Hematopoietic multipotent progenitor cell treated with erythropoietin and hydrocortisone succinate and interleukin-3 and kit ligand, for 15 days (in vitro differentiated cells): ENCODE data around the gene UBE3C.

ENCODE experiments used
- DNase-seq: peaks from one replicate; pipeline ENCODE4 v3.0.0-alpha.2; 2015; ENCODE audit warnings: low spot score

The UBE3C gene

DNA sequence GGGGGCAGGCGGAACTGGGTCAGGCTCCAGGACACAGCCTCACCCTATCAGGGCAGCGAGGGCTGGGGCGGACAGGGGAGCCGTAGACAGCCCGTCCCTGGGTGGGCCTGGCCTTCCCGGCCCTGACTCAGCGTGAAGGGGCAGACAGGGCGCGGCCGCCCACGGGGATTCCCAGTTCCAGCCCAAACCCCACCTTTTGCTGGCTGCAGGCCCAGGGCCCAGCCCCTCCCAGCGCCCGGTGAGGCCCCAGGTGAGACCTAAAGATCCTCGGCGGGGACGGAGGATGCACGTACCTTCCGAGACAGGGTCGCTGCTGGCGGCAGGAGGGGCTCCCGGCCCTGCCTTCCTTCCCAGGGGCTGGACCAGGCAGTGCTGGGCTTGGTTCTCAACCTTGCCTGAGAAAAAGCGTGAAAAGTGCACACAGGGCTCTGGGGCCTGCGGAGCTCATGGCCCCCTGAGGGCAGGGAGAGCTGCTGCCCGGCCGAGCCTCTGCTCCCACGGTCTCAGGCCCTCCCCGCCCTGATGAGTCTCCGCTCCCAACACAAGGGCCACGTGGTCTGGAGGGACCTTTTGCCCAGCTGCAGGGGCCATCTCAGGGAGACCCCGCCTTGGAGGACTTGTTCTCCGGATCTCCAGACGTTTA is 154.2 kb downstream of the UBE3C start:
- DNase-seq = no peak

DNA sequence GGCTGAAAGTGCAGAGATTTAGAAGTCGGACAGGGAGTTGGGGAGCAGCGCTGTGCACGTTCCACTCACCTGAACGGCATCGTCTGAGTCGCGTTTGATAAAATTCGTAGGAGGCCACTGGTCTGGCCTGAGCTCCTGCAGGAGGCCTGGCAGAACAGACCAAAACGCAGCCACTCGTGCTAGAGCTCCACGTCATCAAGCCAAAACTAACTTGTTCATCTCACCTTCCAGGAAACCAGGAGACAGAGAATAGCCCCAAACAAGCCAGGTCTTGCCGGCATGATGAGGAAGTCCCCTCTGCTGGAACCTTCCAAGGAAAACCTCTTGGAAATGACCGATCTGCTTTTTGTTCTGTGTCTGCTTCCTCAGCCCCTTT is 154.7 kb downstream of the UBE3C start:
- DNase-seq = no peak

DNA sequence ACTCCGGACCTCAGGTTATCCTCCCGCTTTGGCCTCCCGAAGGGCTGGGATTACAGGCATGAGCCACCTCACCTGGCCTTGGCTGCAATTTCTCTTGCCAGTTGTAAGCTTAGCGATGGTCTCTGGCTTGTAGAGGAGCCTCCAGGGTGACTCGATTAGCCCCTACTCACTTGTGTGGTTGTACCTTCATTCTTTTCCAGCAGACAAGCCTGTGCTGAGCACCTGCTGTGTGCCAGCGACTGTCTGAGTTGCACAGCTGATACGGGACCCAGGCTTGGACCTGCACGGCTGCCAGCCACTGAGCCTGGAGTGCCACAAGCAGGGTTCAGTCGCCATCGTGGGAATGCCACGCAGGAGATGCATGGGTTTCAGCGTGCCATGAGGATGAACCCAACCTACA is 156.0 kb downstream of the UBE3C start:
- DNase-seq = no peak

DNA sequence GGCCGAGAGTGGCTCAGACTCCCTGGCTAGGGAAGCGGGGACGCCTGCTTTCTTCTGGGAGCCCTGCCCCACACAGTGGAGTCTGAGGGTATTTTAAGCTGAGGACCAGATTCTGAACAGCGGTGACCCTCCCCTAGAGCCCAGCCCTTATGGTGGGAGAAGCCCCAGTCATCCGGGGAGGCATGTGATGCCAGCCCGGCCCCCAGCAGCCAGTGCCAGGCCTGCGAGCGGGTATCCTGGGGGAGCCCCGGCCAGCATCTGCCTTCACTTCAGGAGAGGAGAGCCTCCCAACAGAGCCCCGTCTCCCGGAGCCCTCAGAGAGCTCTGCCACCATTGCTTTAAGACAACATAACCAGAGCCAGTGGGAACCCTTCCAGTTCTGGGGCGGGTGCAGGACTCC is 156.6 kb downstream of the UBE3C start:
- DNase-seq = no peak

DNA sequence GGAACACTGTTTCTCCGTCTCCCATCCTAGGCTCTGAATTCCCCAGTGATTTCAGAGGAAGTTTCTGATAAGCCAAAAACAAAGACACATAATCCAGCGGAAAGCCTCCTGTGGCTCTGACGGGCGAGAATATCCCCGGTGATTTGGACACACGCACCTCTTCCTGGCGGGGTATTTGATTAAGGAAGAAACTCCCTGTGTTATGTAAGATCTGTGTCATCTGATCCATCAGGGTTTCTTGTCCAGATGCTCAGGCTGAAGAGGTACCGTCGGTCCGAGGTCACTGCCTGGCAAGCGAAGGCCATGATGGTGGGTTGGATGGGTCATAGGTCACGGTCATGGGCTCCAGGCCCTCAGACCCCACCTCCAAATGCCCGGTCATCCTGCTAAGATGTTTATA is 158.5 kb downstream of the UBE3C start:
- no peak for DNase-seq

DNA sequence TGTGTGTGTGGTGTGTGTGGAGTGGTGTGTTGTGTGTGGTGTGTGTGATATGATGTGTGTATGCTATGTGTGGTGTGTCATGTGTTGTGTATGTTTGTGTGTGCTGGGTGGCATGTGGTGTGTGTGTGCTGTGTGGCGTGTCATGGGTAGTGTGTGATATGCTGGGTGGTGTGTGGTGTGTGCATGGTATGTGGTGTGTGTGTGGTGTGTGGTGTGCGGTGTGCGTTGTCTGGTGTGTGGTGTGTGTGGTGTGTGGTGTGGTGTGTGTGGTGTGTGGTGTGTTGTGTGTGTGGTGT is 160.5 kb downstream of the UBE3C start:
- DNase-seq = no peak

DNA sequence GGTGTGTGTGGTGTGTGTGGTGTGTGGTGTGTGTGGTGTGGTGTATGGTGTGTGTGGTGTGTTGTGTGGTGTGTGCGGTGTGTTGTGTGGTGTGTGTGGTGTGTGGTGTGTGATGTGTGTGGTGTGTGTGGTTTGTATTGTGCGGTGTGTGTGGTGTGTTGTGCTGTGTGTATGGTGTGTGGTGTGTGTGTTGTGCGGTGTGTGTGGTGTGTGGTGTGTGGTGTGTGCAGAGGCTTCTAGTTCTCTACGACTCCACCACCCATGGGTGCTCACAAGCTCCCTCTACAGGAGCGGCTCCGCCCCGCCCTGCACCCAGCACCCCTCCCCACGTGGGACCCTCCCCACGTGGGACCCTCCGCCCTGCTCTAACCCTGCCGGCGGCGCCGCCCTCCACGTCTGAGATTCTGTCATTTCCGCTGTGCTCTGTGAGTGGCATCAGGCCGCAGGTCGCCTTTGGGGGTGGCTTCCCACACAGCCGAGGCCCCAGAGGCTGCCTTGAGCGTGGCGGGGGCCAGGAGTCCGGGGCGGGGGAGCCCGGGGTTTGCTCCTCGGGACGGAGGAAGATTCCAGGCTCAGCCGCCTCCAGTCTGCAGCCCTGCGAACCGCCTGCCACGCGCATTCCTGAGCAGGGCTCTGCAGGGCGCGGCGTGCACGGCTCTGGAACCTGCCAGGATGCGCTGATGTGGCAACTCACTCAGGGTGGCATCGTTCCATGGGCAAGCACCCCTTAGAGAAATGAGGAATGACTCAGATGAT is 161.1 kb downstream of the UBE3C start:
- peak; percentile 22 for DNase-seq

DNA sequence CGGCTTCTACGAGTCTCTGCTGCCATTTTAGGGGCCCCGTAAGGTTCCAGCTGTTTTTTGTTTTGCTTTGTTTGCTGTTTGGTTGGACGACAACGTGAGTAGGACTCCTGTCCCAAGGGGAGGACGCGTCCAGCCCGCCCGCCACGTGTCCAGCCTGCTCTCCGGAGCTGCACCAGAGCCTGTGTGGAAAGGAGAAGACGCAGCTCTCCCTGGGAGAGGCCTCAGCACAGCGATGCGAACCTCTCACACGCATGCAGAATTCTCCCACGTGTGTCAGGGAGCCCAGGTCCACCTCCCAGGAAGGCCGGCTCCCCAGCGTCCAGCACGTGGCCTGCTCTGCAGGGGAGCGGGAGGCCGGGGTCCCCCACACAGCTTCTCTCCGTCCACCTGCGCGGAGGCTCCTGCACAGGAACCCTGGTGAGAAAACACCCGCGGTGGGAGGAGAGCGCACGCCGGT is 161.7 kb downstream of the UBE3C start:
- DNase-seq = no peak

DNA sequence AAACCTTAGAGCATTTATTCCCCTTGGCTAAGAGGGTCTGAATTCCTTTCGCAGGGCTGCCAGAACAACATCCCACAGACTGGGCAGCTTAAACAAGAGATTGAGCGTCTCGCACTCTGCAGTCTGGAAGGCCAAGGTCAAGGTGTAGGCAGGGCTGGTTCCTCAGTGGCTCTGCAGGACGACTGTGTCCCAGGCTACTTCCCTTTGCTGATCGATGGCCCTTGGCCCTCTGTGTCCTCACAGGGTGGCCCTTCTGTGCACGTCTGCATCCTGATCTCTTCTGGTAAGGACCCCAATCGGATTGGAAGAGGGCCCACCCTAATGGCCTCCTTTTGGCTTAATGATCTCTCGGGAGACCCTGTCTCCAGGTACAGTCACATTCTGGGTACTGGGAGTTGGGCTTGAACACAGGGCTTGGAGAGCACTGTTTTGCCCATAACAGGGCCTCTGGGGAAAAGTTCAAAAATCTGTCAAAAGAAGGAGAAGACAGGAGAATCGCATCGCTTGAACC is 162.9 kb downstream of the UBE3C start:
- no peak for DNase-seq

DNA sequence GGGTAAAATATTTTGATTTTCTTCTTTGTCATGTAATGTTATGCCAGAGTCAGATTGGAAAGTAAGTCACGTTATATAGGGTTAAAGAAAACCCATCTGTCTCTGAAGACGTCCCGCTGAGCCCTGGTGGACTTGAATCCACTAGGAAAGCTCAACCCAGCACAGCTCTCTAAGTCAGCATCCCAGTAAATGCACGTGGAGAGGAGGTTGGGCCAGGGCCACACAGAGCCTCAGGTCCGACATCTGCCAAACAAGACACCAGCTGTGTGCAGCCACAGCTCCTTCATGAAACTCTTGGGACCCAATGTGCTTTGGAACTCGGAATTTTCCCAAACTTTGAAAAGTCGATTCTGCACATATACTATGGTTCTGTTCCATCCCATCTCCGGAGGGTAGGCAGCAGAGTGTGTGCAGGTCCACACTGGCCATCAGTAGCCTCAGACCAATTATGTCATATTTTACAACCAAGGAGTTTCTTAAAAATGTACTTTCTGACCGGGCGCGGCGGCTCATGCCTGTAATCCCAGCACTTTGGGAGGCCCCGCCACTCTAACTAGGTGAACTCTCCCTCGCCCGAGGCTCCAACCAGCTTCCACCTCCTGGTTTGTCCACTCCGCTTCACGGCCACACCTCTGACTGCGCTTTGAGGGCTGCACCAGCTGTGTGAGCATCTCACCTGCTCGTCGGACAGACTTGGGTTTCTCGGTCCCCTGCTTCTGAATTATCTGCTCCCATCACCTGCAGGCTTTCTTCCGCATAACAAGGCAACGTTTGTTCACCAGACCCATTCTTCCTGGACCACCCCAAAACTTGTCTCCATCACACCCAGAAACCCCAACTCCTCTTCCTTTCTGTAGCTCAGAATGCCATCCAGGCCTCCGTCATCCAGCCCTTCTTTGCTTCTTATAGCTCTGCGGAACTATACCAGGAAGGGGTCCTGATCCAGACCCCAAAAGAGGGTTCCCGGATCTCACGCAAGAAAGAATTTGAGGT is 168.4 kb downstream of the UBE3C start:
- DNase-seq = no peak

DNA sequence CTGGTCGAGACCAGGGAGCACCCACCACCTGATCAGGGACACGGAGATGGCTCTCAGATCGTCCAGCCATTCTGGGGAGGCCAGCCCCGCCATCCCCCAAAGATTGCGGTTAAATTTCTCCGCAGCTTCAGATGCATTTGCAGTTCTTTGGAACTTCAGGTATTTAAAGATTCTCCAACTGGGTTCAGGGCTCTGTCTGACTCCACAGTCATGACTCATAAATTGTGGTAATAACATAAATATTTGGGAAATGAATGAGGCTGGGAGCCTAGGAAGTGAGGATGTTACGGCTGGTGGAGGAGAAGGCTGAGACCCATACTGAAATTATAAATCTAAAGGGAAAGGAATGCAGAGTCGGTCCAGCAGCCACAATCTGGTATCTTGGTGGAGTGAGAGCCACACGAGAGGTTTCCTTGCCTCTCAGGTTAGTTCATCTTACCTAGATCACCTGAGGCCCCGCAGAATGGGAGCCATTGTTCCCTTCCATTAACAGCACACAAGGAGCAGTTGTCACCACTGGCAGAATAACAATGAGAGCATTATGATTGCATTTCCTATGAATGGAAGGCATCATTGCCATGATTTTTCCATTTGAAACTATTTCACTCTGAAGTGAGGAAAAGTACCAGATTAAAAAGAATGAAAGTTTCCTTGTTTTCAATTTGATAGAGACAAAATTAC is 171.4 kb downstream of the UBE3C start:
- no peak for DNase-seq

DNA sequence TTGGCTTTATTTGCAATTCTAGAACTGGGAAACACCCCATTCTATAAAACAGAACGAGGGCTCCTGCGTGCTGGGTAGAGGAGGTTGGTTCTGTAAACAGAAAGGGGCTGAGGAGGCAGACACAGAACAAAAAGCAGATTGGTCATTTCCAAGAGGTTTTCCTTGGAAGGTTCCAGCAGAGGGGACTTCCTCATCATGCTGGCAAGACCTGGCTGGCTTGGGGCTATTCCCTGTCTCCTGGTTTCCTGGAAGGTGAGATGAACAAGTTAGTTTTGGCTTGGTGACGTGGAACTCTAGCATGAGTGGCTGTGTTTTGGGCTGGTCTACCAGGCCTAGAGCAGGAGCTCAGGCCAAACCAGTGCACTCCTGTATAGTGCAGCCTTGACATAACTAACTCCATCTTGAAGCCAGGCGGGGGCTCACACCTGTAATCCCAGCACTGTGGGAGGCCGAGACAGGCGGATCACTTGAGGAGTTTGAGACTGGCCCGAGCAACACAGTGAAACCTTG is 172.0 kb downstream of the UBE3C start:
- DNase-seq = no peak

DNA sequence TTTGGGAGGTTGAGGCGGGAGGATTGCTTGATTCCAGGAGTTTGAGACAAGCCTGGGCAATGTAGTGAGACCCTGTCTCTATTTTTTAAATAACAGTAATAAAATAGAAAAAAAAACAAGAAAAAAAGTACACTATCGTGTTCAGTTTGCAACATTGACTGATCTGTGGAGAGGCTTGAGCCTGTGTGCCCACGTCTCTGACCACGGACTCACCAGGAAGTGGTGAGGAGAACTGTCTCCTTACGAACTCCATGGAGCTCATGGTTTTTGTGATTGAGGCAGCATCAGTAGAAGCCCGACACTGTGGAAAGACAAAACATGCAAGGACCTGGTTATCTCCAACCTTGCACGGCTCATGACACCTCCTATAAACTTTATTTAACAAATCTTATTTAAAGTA is 174.2 kb downstream of the UBE3C start:
- no peak for DNase-seq

DNA sequence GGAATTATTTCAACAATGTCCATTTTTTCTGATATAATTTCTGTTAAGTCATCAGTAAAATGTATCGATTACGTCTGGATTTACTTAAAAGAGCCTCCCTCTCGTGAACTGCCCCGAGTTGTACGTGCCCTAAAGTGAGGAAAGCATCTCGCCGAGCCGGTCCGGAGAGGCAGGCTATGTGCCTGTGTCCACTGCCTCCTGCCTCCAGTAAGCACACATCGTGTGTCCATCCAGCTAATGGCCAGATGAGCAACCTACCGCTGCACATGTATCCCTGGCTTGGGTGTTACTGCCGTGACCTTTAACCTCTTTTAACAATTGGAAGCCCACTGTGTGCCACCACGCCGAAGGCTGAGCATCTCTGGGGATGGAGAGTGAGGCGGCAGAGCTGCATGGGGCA is 174.9 kb downstream of the UBE3C start:
- no peak for DNase-seq

DNA sequence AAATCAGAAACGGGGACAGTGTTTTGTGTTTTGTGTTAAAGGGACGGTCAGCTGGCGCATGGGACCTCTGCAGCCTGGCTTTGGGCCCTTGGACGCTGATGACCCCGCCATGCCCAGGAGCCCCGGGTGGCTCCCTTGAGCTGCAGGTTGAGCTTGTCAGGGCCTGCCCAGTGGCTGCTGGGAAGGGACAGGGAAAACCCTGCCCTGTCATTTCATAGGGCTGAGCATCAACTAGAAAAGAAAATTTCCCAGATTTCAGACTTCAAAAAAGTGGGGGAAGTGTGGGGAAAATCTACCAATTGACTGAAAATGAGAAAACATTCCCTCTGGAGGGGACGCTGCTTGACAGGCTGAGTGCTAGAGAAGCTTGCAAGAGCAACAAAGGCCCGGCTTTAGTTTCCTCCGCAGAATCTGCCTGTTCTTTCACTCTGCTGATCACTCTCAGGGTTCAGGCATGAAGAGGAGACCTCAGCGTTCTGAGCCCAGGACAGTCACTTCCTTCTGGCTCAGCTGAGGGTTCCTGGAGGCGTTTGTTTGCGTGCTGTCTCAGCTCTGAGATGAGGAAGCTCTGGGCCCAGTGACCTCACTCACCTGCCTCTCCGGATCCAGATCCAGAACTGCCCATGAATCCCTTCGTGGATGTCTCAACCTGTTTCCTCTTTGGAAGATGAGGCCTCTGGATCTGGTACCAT is 179.4 kb downstream of the UBE3C start:
- DNase-seq = no peak
